ENCODE results near the gene MVB12B.

- TF ChIP-seq POLR2AphosphoS5 (IDR thresholded peaks at IDR 0.05; ENCODE audit: borderline replicate concordance, low read depth, low read length), result no peak
- TF ChIP-seq EZH2 (IDR thresholded peaks at IDR 0.05), result no peak
These were observed 103.5 kb downstream of the MVB12B start for GRCh38 chr9:126430124-126430523.
